ENCODE data around the gene NOC2L. TPM values are rescaled to one million over a fixed set of nuclear protein-coding genes. Genes with fewer than 3 reads are reported as not detected.

NOC2L gene
- total RNA-seq, 4 donors from 2014 or later = 35.3 to 54.1 (median 47.5) TPM

- Histone ChIP-seq H3K9me3 (no peaks in the 10 kb centered on the region), H3K27ac (replicated peaks in 1 of 4) (no peak overlapping the region), H3K4me3 (no peak overlapping the region), H3K27me3 (peaks cover 0 to 20% (median 0%) of the 10 kb centered on the region in 4 donors), H3K36me3 (peaks cover 0 to 29% (median 21%) of the 10 kb centered on the region in 4 donors), H3K4me1 (peaks cover 26 to 49% (median 40%) of the 10 kb centered on the region in 4 donors)
- TF ChIP-seq CTCF (IDR thresholded peaks at IDR 0.05) (no peak), POLR2A (IDR thresholded peaks at IDR 0.05; ENCODE audit: low read depth) (no peak), EP300 (IDR thresholded peaks at IDR 0.05) (no peak), POLR2AphosphoS5 (IDR thresholded peaks at IDR 0.05) (no peak)
- intact Hi-C loops (cut with DNase I) = no loop called here
- 91% methylated on average over 21 of the region's 47 CpGs for WGBS
- DNase-seq (ENCODE audit: extremely low spot score) = no peak
These were observed 4.9 kb upstream of the NOC2L start for GRCh38 chr1:963746-964525.

- intact Hi-C loops (cut with DNase I) = no loop called here
- WGBS = 94% methylated on average over 9 of the region's 16 CpGs
- H3K36me3 ChIP-seq = peaks cover 0 to 29% (median 21%) of the 10 kb centered on the region in 4 donors
These were observed 4.2 kb upstream of the NOC2L start for GRCh38 chr1:963301-963651.

GRCh38 chr1:962381-963300 is 3.6 kb upstream of the NOC2L start:
- H3K27ac ChIP-seq (replicated peaks in 1 of 4) = no peak overlapping the region
- H3K4me3 ChIP-seq = no peak overlapping the region
- peaks cover 0 to 8% (median 0%) of the 10 kb centered on the region in 4 donors for H3K27me3 ChIP-seq
- WGBS = 94% methylated on average over 37 of the region's 57 CpGs
- H3K36me3 ChIP-seq = peaks cover 0 to 29% (median 21%) of the 10 kb centered on the region in 4 donors
- no peaks in the 10 kb centered on the region for H3K9me3 ChIP-seq
- DNase-seq (ENCODE audit: extremely low spot score) = no peak
- intact Hi-C loops (cut with DNase I) = no loop called here
- TF ChIP-seq POLR2AphosphoS5 (IDR thresholded peaks at IDR 0.05) (no peak), CTCF (IDR thresholded peaks at IDR 0.05) (no peak), POLR2A (IDR thresholded peaks at IDR 0.05; ENCODE audit: low read depth) (no peak), EP300 (IDR thresholded peaks at IDR 0.05) (no peak)
- H3K4me1 ChIP-seq = peaks cover 36 to 60% (median 51%) of the 10 kb centered on the region in 4 donors

More at GRCh38 chr1:963301-963651, 4.2 kb upstream of the NOC2L start:
- no peak for DNase-seq (ENCODE audit: extremely low spot score)
- Histone ChIP-seq H3K27ac (replicated peaks in 1 of 4) (no peak overlapping the region), H3K9me3 (no peaks in the 10 kb centered on the region), H3K4me3 (no peak overlapping the region), H3K4me1 (peaks cover 30 to 54% (median 45%) of the 10 kb centered on the region in 4 donors), H3K27me3 (peaks cover 0 to 14% (median 0%) of the 10 kb centered on the region in 4 donors)
- TF ChIP-seq CTCF (IDR thresholded peaks at IDR 0.05) (no peak), EP300 (IDR thresholded peaks at IDR 0.05) (no peak), POLR2AphosphoS5 (IDR thresholded peaks at IDR 0.05) (no peak), POLR2A (IDR thresholded peaks at IDR 0.05; ENCODE audit: low read depth) (no peak)

GRCh38 chr1:961132-961669 is 2.1 kb upstream of the NOC2L start:
- Histone ChIP-seq H3K9me3 (no peaks in the 10 kb centered on the region), H3K36me3 (peaks cover 8 to 40% (median 31%) of the 10 kb centered on the region in 4 donors), H3K27me3 (no peaks in the 10 kb centered on the region), H3K4me1 (peaks cover 34 to 62% (median 50%) of the 10 kb centered on the region in 4 donors), H3K27ac (replicated peaks in 1 of 4) (peak overlapping the region in 3 of 4 donors; percentile 15 to 60 (median 33)), H3K4me3 (peak overlapping the region; percentile 61 to 100 (median 97))
- TF ChIP-seq EP300 (IDR thresholded peaks at IDR 0.05) (no peak), POLR2AphosphoS5 (IDR thresholded peaks at IDR 0.05) (no peak), CTCF (IDR thresholded peaks at IDR 0.05) (no peak), POLR2A (IDR thresholded peaks at IDR 0.05; ENCODE audit: low read depth) (no peak)
- DNase-seq (ENCODE audit: extremely low spot score) = no peak
- 97% methylated on average over 6 of the region's 56 CpGs for WGBS
- intact Hi-C loops (cut with DNase I) = no loop called here

Measured in esophagus muscularis mucosa (tissue), 4 donors.